GM12891 (cell line): ENCODE results near the gene MCM10.

Experiments used
- POLR2AphosphoS5 ChIP-seq: IDR thresholded peaks from 2 replicates; pipeline ENCODE4 v1.6.1; 2011; ENCODE audit warnings: low read depth, low read length, control low read depth
- SPI1 ChIP-seq: IDR thresholded peaks from 2 replicates; pipeline ENCODE4 v1.6.1; 2011; ENCODE audit warnings: low read depth, low read length, control low read depth
- TAF1 ChIP-seq: IDR thresholded peaks from 2 replicates; pipeline ENCODE4 v1.6.1; 2011; ENCODE audit warnings: low read depth, low read length, control low read depth

DNA sequence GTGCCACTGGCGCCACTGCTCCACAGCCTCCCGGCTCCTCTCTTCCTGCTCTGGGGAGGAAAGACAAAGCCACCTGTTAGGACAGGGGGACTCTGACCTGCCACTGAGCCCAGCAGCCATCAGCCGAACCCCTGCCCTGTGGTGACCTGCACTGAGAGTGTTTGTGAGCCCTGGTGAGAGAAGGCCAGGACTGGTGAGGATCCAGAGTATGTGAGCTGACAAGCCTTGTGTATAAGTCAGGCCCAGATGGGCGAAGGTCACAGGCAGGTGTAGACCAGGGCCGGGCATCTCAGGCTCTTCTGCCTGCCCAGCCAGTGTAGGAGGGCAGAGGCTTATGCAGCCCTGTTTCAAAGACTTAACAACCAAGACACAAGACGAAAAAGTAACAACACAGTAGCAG, 60.8 kb downstream of the MCM10 start:
- TF ChIP-seq TAF1 (no peak), POLR2AphosphoS5 (no peak), SPI1 (no peak)
